ENCODE results near the gene FAM110A. TPM values are rescaled to one million over a fixed set of nuclear protein-coding genes. Genes with fewer than 3 reads are reported as not detected.

FAM110A gene
- total and polyA plus RNA-seq, 7 donors: 0.83 to 3.4 (median 2.4) TPM

DNA sequence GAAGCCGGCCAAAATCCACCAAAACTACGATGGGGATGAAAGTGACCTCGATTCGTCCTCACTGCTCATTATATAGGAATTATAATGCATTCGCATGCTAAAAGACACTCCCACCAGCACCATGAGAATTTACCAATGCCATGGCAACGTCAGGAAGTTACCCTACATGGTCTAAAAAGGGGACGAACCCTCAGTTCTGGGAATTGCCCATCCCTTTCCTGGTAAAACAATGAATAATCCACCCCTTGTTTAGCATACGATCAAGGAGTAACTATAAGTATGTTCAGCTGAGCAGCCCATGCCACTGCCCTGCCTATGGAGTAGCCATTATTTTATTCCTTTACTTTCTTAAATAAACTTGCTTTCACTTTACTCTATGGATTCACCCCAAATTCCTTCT is 20.1 kb upstream of the FAM110A start:
- Histone ChIP-seq H3K36me3 (ENCODE audit: insufficient read depth in 1 of 2, low read depth in 1 of 2) (no peaks in the 10 kb centered on the region), H3K9me3 (no peaks in the 10 kb centered on the region), H3K27ac (no peak overlapping the region), H3K4me3 (no peak overlapping the region), H3K27me3 (ENCODE audit: insufficient read depth in 3 of 3, low read length in 2 of 3) (peaks cover 0 to 15% (median 5%) of the 10 kb centered on the region in 3 donors), H3K4me1 (no peaks in the 10 kb centered on the region)
- ATAC-seq (no peak), DNase-seq (no peak)
- intact Hi-C loops (cut with DNase I): no loop called here
- TF ChIP-seq, protein P1, sequence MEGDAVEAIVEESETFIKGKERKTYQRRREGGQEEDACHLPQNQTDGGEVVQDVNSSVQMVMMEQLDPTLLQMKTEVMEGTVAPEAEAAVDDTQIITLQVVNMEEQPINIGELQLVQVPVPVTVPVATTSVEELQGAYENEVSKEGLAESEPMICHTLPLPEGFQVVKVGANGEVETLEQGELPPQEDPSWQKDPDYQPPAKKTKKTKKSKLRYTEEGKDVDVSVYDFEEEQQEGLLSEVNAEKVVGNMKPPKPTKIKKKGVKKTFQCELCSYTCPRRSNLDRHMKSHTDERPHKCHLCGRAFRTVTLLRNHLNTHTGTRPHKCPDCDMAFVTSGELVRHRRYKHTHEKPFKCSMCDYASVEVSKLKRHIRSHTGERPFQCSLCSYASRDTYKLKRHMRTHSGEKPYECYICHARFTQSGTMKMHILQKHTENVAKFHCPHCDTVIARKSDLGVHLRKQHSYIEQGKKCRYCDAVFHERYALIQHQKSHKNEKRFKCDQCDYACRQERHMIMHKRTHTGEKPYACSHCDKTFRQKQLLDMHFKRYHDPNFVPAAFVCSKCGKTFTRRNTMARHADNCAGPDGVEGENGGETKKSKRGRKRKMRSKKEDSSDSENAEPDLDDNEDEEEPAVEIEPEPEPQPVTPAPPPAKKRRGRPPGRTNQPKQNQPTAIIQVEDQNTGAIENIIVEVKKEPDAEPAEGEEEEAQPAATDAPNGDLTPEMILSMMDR (IDR thresholded peaks at IDR 0.05): no peak
- WGBS, 3 donors: 55 to 59% (median 59%) methylated on average over 8 of the region's 8 CpGs

- 86 to 88% (median 87%) methylated on average over 10 of the region's 10 CpGs for WGBS, 3 donors
- Histone ChIP-seq H3K4me1 (no peaks in the 10 kb centered on the region), H3K27me3 (ENCODE audit: insufficient read depth in 3 of 3, low read length in 2 of 3) (peaks cover 0 to 11% (median 2%) of the 10 kb centered on the region in 3 donors), H3K27ac (no peak overlapping the region), H3K36me3 (ENCODE audit: insufficient read depth in 1 of 2, low read depth in 1 of 2) (no peaks in the 10 kb centered on the region), H3K9me3 (no peaks in the 10 kb centered on the region), H3K4me3 (no peak overlapping the region)
- intact Hi-C loops (cut with DNase I): loop anchor here in 1 of 2 donors (5.0 kb wide), 1 partner anchor 292 kb away; no protein-coding TSS in a partner anchor
- ATAC-seq (no peak), DNase-seq (no peak)
- TF ChIP-seq, protein P1 (IDR thresholded peaks at IDR 0.05): no peak
Measured at GRCh38 chr20:815226-815625, 18.3 kb upstream of the FAM110A start.

DNA sequence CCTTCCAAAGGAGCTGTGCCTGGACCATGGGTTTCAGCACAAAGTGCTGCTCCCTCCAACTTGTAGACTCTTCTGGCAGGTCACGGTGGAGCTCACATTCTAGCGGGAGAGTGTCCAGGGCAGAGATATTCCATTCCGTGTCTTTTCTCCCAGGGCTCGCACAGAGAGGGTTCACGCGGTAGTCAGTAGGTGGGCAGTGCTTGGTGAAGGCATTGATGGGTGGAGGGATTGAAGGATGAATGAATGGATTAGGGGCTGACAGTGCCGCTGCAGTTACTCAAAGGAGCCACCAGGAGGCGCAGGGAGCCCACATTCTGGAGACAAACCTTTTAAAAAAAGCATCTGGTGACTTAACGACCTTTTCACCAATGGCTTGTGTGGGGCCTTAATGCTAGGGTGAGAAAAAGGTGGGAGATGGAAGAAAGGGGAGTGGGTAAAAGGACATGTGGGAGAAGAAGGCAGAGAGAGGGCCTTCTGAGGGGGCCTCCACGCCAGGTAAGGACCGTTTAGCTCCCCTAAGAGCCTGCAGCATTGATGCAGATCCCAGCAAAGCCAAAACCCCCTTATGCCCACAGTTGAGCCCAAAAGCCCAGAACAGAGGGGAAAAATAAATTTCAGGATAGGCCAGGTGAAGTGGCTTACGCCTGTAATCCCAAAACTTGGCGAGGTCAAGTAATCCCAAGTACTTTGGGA is 17.5 kb upstream of the FAM110A start:
- Histone ChIP-seq H3K27ac (no peak overlapping the region), H3K27me3 (ENCODE audit: insufficient read depth in 3 of 3, low read length in 2 of 3) (peaks cover 0 to 3% (median 0%) of the 10 kb centered on the region in 3 donors), H3K36me3 (ENCODE audit: insufficient read depth in 1 of 2, low read depth in 1 of 2) (no peaks in the 10 kb centered on the region), H3K4me3 (no peak overlapping the region), H3K9me3 (no peaks in the 10 kb centered on the region), H3K4me1 (peaks cover 3% of the 10 kb centered on the region)
- 23 to 27% (median 25%) methylated on average over 13 of the region's 13 CpGs for WGBS, 3 donors
- peak; percentile 63 to 73 (median 70) for ATAC-seq
- peak; percentile 54 to 70 for DNase-seq
- intact Hi-C loops (cut with DNase I): loop anchor here (1.0 to 5.0 kb wide), 3 partner anchors 140 to 291 kb away; no protein-coding TSS in a partner anchor
- TF ChIP-seq, protein P1 (IDR thresholded peaks at IDR 0.05): peak; percentile 99

GRCh38 chr20:818001-818664 is 15.4 kb upstream of the FAM110A start:
- intact Hi-C loops (cut with DNase I): loop anchor here in 1 of 2 donors (2.0 to 5.0 kb wide), 2 partner anchors 289 to 395 kb away; no protein-coding TSS in a partner anchor
- no peak overlapping the region for H3K4me3 ChIP-seq
- no peak overlapping the region for H3K27ac ChIP-seq
- H3K9me3 ChIP-seq: no peaks in the 10 kb centered on the region
- WGBS, 3 donors: 88 to 89% (median 88%) methylated on average over 10 to 17 of the region's 17 CpGs
- TF ChIP-seq, protein P1 (IDR thresholded peaks at IDR 0.05): no peak
- peaks cover 14% of the 10 kb centered on the region for H3K4me1 ChIP-seq
- no peaks in the 10 kb centered on the region for H3K36me3 ChIP-seq (ENCODE audit: insufficient read depth in 1 of 2, low read depth in 1 of 2)
- ATAC-seq (no peak), DNase-seq (no peak)
- no peaks in the 10 kb centered on the region for H3K27me3 ChIP-seq (ENCODE audit: insufficient read depth in 3 of 3, low read length in 2 of 3)
